GM12878 (cell line): ENCODE measurements around the gene DLX5. TPM values are rescaled to one million over a fixed set of nuclear protein-coding genes. Genes with fewer than 3 reads are reported as not detected.

Source experiments
- ATAC-seq: fragments of 200-7000 bp; cut with Tn5 transposase; 3 replicates; pipeline ENCODE4 v1.9.1; 2020; ENCODE audit warnings: mild to moderate bottlenecking, moderate library complexity
- BruUV-seq: library from RNA; stranded (reverse); fragments of 400-500 nt; replicated peaks from 2 replicates; lab custom pipeline; 2021; lab: Mats Ljungman, UMichigan
- CTCF ChIA-PET: fragments of 300-600 bp; sonication (Branson Sonifier 250); formaldehyde crosslinking; extraction: SDS; loops from one replicate; lab custom pipeline; 2021; ENCODE audit warnings: inconsistent platforms; lab: Yijun Ruan, JAX
- POLR2A ChIA-PET: fragments of 350-600 bp; formaldehyde crosslinking; extraction: SDS; loops from one replicate; lab custom pipeline; 2021; ENCODE audit warnings: inconsistent platforms; lab: Charles Lee
- RAD21 ChIA-PET: fragments of 300-600 bp; sonication (Branson Sonifier 250); formaldehyde crosslinking; loops from one replicate; lab custom pipeline; 2023; ENCODE audit warnings: antibody characterized with exemption; ENCODE audit not compliant: unreplicated experiment; lab: Charles Lee
- SMC1A ChIA-PET: fragments of 300-600 bp; sonication (Branson Sonifier 250); formaldehyde crosslinking; loops from one replicate; lab custom pipeline; 2023; ENCODE audit not compliant: unreplicated experiment, uncharacterized antibody; lab: Charles Lee
- DNase-seq: peaks from one replicate; pipeline ENCODE4 v3.0.0-alpha.2; 2011; ENCODE audit warnings: low read depth, low spot score
- FAIRE-seq: peaks from 3 replicates; lab custom pipeline; 2011; peaks lifted over from hg19 to GRCh38; lab: Jason Lieb, UNC
- H2AFZ ChIP-seq: 2 replicates; pipeline ENCODE4 v1.6.0; 2011; ENCODE audit warnings: low read depth, low read length, control low read depth; ENCODE audit not compliant: control insufficient read depth
- H3K27ac ChIP-seq: 2 replicates; pipeline ENCODE4 v1.5.1; 2011; ENCODE audit warnings: control low read depth; ENCODE audit not compliant: control insufficient read depth, insufficient read depth
- H3K27me3 ChIP-seq, 2 experiments: replicated peaks in 1 of 2; 2 replicates each; pipeline versions ENCODE4 v1.6.0 to v1.6.1; 2011; ENCODE audit warnings: low read length in 1 of 2; ENCODE audit not compliant: control insufficient read depth in 2 of 2, insufficient read depth in 2 of 2
- H3K36me3 ChIP-seq, 2 experiments: 2 replicates each; pipeline ENCODE4 v1.5.1; 2011; ENCODE audit warnings: low read length in 1 of 2; ENCODE audit not compliant: control insufficient read depth in 2 of 2, insufficient read depth in 2 of 2
- H3K4me1 ChIP-seq: 2 replicates; pipeline ENCODE4 v1.6.1; 2011; ENCODE audit warnings: mild to moderate bottlenecking, low read length, moderate library complexity, mixed read lengths; ENCODE audit not compliant: control insufficient read depth, insufficient read depth
- H3K4me2 ChIP-seq: 2 replicates; pipeline ENCODE4 v1.6.0; 2011; ENCODE audit warnings: control low read depth; ENCODE audit not compliant: control insufficient read depth, insufficient read depth
- H3K4me3 ChIP-seq: fragments of 200-600 bp; sonication (generic); 2 replicates; pipeline ENCODE4 v1.5.1; 2016
- H3K79me2 ChIP-seq: 2 replicates; pipeline ENCODE4 v1.6.0; 2011; ENCODE audit warnings: low read length; ENCODE audit not compliant: control insufficient read depth, insufficient read depth
- H3K9ac ChIP-seq: 2 replicates; pipeline ENCODE4 v1.8.0; 2011; ENCODE audit warnings: low read length, control low read depth, mixed read lengths; ENCODE audit not compliant: control insufficient read depth, insufficient read depth
- H3K9me3 ChIP-seq: replicated peaks from 3 replicates; pipeline ENCODE4 v1.5.1; 2011; ENCODE audit warnings: mild to moderate bottlenecking, low read length; ENCODE audit not compliant: control insufficient read depth, insufficient read depth
- H4K20me1 ChIP-seq: 2 replicates; pipeline ENCODE4 v1.6.0; 2011; ENCODE audit not compliant: control insufficient read depth, insufficient read depth
- HDAC2 ChIP-seq: fragments of 200-600 bp; sonication (generic); IDR thresholded peaks from 2 replicates; pipeline ENCODE4 v1.6.1; 2017
- HSF1 ChIP-seq: fragments of 150-350 bp; IDR thresholded peaks from 2 replicates; pipeline ENCODE4 v1.6.1; 2014; ENCODE audit warnings: mild to moderate bottlenecking, low read depth, low read length
- NR2C2 ChIP-seq: IDR thresholded peaks from 2 replicates; pipeline ENCODE4 v1.6.1; 2011; ENCODE audit warnings: borderline replicate concordance, low read depth; ENCODE audit not compliant: control insufficient read depth, insufficient read length
- TARDBP ChIP-seq: IDR thresholded peaks from 2 replicates; pipeline ENCODE4 v1.6.1; 2016; ENCODE audit warnings: borderline replicate concordance
- WGBS: methylation state at CpG from one replicate; pipeline ENCODE4 v1.1.6; 2016; ENCODE audit warnings: low lambda C conversion rate; ENCODE audit not compliant: insufficient replicate concordance, insufficient coverage; ENCODE audit errors: missing lambda C conversion rate; 5-methylcytosine and 5-hydroxymethylcytosine counted together
- in situ Hi-C: fragments of 300-500 bp; cut with MboI; formaldehyde crosslinking; loops from 9 replicates; pipeline ENCODE4 v1.14.3; 2018; ENCODE audit warnings: mixed read lengths
- intact Hi-C: fragments of 100-400 bp; cut with micrococcal nuclease; formaldehyde crosslinking; loops from one replicate; pipeline ENCODE4 v1.14.2; 2022; ENCODE audit not compliant: unreplicated experiment
- polyA plus RNA-seq, 11 experiments: library from polyadenylated mRNA; depleted of rRNA in 4 of 11; unstranded in 6 of 11; stranded (reverse) in 5 of 11; fragments of >200 nt; fragmentation: Nextera tagmentation in 4 of 11; fragmentation: Illumina TruSeq in 1 of 11; extraction: Ambion mirVana in 4 of 11; extraction: Trizol in 1 of 11; gene quantifications; 1 replicate in 1 of 11; 2 replicates in 10 of 11; pipeline versions ENCODE4 v1.2.1 to v1.2.3, GENCODE V29; 2011 to 2016; ENCODE audit warnings: inconsistent platforms in 2 of 11, missing spikeins in 2 of 11, low read depth in 1 of 11
- total RNA-seq, 4 experiments: library from RNA; depleted of rRNA in 3 of 4; stranded (reverse); fragments of >200 nt in 3 of 4; fragmentation: Illumina TruSeq in 1 of 4; extraction: Trizol in 1 of 4; gene quantifications; 2 replicates each; pipeline versions ENCODE4 v1.2.1 to v1.2.3, GENCODE V29; 2013 to 2021

DLX5 gene
- total and polyA plus RNA-seq, 10 of the 15 experiments (the other 5 are each of a cell fraction or from before 2014, with no cell fraction given) = not detected

GRCh38 chr7:97009753-97010732, 14.6 kb downstream of the DLX5 start:
- Histone ChIP-seq H3K9ac (no peak overlapping the region), H4K20me1 (no peaks in the 10 kb centered on the region), H3K4me3 (no peak overlapping the region), H3K36me3 (no peaks in the 10 kb centered on the region), H3K27ac (no peak overlapping the region), H3K27me3 (peaks cover 10 to 25% of the 10 kb centered on the region in 2 experiments; a peak in 3 of 4 replicates), H3K79me2 (no peaks in the 10 kb centered on the region), H2AFZ (no peak overlapping the region), H3K4me1 (no peaks in the 10 kb centered on the region), H3K9me3 (peaks cover under 1% of the 10 kb centered on the region; the same call in 1 of the 3 replicates), H3K4me2 (no peak overlapping the region)
- no peak for DNase-seq
- in situ Hi-C loops = no loop called here
- TF ChIP-seq NR2C2 (no peak), HDAC2 (no peak), HSF1 (no peak), TARDBP (no peak)
- CTCF ChIA-PET = no interaction called here
- WGBS = 5% methylated on average over 18 of the region's 18 CpGs
- intact Hi-C loops = no loop called here
- ATAC-seq = no peak
- POLR2A ChIA-PET = no interaction called here
- no TSS peak for BruUV-seq
- RAD21 ChIA-PET = no interaction called here
- SMC1A ChIA-PET = no interaction called here
- FAIRE-seq = no peak
